ENCODE results near the gene MGMT.

Gene MGMT

DNA sequence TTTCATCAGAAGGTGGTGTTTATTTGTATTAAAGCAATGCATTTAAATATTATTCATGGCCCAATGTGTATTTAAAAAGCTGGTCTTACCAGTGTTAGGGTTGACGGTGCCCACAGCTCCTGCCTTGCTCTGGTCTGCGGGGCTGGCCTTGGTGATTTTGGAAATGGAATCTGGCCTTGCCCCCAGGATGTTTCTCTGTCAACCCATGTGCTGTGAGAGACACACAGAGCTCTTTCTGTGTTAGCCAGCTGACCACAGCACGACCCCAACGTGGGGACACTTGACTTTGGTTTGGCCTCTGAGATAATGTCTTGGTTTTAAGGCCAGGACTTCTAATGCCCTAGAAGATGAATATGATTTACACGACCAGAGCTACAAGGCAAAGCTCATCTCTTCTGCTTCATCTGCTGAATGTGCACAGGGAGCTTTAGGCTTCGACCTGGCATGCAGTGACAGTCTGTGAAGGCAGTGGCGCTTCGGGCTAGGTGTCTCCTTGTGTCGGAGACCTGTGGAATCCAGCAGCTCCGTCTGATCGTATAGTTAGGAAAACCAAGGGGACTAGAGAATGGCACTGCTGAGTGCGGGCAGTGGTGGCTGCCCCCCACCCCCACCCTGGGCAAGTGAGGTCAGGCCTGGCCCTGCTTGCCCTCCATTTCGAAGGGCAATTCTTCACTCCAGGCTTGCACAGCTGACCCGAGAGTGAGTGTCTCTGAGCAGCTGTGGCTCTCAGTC lies 250.9 kb downstream of the MGMT start:
- no peak for DNase-seq

- no peak for DNase-seq
These were observed 251.7 kb downstream of the MGMT start for GRCh38 chr10:129718548-129719414.

GRCh38 chr10:129719415-129719739 lies 252.3 kb downstream of the MGMT start:
- no peak for DNase-seq

DNA sequence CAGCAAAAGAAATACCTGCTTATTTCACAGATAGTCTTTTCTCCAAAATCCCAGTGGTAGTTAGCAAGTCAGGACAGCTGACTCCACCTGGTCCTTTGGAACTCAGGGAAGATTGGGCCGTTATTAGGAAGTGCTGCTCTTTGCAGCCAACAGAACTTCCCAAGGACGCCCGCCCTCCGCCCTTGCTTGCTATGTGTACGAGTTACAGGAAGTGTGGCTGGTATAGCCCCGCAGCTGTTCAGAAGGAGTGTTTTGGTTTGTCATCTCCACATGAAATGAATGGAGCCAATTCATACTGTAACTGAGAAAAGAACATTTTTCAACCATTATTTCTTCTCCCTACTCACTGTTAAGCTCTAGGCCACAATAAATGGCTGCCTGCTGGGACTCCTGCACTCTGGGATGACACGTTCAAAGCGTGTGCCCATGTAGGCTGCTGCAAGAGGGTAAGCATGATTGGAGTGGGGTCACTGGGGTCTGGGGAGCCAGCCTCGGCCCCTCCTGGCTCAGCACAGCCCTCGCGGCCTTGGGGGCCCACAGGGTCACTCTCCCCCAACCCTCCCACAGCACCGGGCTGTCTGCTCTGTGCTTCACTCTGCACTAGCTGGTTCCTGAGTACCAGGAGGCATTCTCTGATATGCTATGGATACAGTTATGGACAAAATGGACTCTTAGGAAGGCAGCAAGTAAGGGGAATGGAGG lies 253.0 kb downstream of the MGMT start:
- no peak for DNase-seq

GRCh38 chr10:129725011-129725410 lies 258.0 kb downstream of the MGMT start:
- no peak for DNase-seq

DNA sequence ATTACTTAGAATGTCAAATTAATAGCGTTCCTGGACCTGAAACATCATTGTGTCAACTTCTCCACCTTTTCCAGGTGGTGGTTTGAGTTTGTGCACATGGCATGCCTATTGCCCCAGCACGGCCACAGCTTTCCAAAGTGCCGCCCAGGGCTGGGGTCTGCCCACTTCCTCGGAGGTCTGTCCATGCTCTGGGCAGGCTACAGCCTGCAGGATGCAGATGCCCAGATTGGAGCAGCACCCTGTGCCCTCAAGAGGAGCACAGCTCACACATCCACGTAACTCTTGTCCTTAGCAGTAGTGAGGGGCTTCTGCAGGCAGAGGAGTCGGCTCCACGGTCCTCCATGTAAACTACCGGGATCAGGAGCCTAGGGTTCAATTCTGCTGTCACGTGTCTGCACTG lies 258.4 kb downstream of the MGMT start:
- DNase-seq = no peak

- DNase-seq = no peak
These were observed 259.0 kb downstream of the MGMT start for GRCh38 chr10:129725890-129726631.

DNA sequence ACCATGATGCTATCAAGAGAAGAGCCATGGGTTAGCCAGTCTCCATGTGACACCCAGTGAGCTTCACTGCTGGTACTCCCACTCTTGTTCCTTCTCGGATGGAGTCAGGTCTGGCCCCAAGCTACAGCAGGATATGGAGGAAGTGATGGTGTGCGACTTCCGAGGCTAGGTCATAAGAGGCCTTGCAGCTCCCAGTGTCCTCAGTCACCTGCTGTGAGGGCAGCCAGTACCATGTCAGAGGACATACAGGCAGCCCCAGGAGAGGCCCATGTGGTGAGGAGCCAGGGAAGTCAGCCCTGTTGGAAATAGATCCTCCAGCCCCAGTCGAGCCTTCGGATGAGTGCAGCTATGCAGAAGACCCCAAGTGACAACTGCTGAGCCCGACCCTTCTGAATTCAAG lies 260.0 kb downstream of the MGMT start:
- no peak for DNase-seq

DNA sequence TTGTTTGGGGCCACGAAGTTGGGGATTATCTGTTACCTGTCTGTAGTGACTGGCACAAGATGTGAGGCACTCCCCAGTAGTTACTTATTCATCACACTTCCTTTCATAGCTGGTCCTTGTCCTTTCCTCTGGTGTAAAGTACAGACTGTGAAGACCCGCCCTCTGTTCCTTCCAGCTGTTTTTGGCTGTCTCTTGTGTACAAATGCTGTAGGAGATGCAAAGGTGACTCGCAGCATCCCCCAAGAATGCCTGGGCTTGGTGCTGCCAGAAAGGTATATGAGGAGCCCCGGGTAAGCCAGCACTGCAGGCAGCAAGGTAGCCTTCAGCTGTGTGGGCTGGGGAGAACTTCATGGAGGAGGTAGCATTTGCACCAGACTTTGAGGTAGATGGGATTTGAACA lies 260.5 kb downstream of the MGMT start:
- DNase-seq = no peak

DNA sequence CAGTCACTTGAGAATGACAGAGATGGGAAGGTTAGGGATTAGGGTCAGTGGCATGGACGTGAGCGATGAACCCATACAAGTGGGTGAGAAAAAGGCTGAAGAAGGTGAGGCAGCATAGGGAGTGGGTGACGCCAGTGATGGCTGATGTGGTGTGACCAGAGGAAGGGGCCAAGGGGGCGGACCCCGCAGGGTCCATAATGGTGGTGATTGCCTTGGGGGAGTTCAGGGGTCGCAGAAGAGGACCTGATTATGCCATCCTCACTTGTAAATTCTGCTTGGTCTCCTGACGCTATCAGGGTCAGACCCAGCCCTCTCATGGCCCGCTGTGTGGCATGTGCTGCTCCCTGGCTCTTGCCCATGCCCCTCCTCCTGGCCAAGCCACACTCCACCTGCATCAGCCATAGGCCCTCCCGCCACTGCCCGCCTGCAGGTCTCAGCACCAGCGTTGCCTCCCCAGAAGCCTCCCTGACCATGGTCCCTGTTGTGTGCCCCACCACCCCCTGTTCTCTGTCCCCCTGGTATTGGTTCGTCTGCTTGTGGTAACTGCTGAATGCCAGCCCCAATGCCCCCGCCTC lies 261.3 kb downstream of the MGMT start:
- DNase-seq = no peak

DNA sequence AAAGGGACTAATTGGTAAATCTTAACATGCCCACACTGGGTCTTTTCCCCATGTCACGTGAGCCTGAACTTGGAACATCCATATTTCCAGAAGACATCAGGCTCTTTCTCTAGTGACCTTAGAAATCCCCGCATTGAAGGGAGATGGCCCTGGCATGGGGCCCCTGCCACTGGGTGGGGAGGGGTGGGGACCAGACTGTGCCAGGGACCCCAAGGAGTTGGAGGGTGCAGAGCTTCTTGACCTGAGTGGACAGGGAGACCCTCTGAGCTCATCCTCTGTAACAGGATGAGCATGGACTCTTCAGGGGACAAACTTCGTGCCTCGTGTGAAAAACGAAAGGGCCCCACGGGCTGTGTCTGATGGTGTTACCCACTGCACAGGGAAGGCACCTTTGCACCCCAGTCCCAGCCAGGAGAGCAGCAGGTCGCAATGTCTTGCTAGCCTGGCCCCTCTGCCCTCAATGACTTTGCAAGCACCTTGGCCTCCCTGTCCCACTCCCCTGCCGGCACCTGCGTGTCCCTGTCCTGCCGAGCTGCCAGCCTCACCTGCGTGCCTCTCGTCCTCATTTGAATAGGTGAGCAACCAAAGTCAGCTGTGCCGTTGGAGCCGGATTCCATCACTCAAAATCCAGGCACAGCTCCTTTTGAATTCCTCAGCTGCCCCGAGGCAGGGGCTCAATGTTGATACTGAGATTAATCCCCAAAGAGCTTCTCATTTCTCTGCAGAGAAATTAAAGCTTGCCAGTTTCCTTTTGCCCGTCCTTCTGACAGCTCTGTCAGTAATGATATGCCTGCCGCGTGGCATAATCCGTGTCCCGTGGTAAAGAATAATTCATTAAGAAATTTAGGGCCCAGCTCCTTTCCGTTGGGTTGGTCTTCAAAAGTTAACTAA lies 262.1 kb downstream of the MGMT start:
- DNase-seq = no peak

DNA sequence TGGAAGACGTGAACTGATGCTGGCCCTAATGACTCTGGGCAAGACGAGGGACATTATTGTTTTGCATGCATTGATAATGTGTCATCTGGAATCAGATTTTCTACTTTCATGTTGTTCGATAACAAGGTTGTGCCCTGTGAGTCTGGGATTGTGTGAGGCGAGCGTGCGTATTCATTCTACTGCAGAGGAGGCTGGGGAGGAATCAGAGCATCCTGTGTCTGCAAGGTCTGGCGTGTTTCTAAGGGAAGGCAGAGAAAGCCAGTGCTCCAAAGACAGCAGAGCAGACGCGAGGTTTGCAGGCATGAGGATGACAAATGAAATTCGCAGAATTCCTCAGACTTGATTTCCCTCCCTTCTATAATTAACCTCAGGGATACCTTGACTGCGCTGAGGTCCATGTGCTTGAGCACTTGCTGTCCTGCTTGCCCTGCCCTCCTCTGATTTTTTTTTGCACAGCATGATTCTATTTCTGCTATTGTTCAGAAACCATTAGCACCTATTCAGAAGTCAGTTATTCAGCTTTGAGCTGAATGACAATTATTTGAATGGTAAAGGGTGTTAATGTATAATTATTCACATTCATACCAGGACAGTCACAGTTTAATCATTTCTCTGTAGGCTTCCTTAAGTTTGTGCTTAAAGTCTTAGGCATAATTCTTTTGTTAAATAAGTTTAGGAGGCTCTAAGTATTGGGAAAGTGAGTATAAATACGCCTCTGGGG lies 263.4 kb downstream of the MGMT start:
- DNase-seq = no peak

GRCh38 chr10:129730993-129731325 lies 263.9 kb downstream of the MGMT start:
- no peak for DNase-seq

- DNase-seq = no peak
These were observed 273.7 kb downstream of the MGMT start for GRCh38 chr10:129740532-129741279.

- no peak for DNase-seq
These were observed 274.4 kb downstream of the MGMT start for GRCh38 chr10:129741280-129741977.

DNA sequence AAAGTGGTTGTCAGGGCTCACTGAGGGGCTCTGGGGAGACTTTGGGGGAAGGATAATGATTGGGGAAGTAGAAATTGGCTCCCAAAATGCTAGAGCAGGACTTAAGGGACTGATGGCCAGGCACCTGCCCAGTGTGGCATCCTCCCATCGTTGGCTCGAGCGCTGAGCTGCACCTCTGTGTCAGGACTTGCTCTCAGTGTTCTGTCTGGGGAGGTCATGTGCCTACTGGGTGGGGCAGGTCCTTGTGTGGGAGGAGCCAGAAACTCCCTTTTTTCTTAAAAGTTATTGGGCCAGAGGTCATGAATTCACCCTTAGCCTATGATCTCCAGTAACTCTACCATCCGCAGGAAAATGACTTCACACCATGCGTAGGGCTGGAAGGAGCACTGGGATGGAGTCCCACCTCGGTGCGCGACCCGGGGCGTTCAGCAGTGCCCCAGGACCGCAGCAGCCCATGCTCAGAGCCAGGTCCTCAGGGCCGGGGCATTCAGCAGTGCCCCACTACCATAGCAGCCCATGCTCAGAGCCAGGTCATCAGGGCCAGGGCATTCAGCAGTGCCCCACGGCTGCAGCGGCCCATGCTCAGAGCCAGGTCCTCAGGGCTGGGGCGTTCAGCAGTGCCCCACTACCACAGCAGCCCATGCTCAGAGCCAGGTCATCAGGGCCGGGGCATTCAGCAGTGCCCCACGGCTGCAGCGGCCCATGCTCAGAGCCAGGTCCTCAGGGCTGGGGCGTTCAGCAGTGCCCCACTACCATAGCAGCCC lies 275.1 kb downstream of the MGMT start:
- DNase-seq = no peak

DNA sequence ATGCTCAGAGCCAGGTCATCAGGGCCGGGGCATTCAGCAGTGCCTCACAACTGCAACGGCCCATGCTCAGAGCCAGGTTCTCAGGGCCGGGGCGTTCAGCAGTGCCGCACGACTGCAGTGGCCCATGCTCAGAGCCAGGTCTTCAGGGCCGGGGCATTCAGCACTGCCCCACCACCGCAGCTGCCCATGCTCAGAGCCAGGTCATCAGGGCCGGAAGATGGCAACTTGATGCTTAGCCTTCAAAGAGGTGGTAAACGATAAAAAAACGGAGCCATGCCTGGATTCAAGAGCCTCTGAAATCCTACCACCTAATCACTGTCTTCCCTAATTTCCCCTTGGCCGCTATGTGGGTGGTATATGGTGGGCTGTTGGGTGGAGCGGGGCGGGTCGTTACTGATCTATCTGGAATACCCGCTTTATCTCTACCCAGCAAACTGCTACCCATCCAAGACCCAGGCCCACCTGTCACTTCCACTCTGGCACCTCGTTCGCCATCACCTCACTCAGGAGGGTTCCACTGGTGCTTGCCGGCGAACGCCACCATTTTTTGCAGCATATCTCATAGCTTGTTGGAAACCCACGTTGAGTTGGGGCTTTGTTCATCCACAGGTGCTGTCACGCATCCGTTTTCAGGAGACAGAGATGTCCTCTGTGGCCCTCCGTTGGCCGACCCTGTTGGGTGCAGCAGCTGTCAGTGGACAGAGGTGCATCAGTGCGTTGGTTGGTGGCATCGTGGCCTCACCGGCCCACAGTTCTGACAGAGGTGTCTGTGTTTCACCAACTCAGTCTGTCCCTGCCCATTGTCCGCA lies 275.9 kb downstream of the MGMT start:
- no peak for DNase-seq

DNA sequence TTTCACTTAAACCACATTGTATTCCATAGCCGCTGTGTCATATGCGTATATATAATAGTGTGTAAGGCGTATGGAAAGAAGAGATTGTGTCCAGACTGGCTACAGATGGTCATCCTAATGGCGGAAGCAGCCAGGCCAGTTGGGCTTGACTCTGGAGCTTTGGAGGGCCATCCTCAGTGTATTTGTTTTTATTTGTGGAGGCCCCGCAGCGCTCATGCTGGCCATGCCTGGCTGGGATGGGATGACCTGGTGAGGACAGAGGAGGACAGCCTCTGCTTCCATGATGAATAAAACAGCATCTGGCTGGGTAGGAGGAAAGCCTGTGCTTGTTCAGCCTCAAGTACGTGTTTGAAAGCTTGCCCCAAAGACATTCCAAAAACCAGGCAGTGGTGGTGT lies 276.7 kb downstream of the MGMT start:
- DNase-seq = no peak
